ENCODE results near the gene RGP1.

RGP1 gene

GRCh38 chr9:35759795-35760194 lies 10.7 kb downstream of the RGP1 start:
- Histone ChIP-seq H3K9me3 (ENCODE audit: control insufficient read depth, low read length) (no peaks in the 10 kb centered on the region), H3K4me3 (ENCODE audit: low read depth, low read length) (no peak overlapping the region), H3K4me2 (ENCODE audit: low read length) (no peak overlapping the region), H3K27ac (no peak overlapping the region), H3K27me3 (ENCODE audit: control insufficient read depth, insufficient read depth, low read length) (no peaks in the 10 kb centered on the region), H3K9ac (no peak overlapping the region), H3K79me2 (no peaks in the 10 kb centered on the region), H2AFZ (no peak overlapping the region), H3K36me3 (ENCODE audit: control insufficient read depth, insufficient read depth, low read length) (no peaks in the 10 kb centered on the region), H3K4me1 (no peaks in the 10 kb centered on the region)
- no peak for TF ChIP-seq CTCF (IDR thresholded peaks at IDR 0.05)

GRCh38 chr9:35760651-35761050 lies 11.6 kb downstream of the RGP1 start:
- Histone ChIP-seq H3K4me1 (no peaks in the 10 kb centered on the region), H3K9me3 (ENCODE audit: control insufficient read depth, low read length) (no peaks in the 10 kb centered on the region), H3K36me3 (ENCODE audit: control insufficient read depth, insufficient read depth, low read length) (no peaks in the 10 kb centered on the region), H2AFZ (no peak overlapping the region), H3K79me2 (no peaks in the 10 kb centered on the region), H3K9ac (no peak overlapping the region), H3K4me3 (ENCODE audit: low read depth, low read length) (no peak overlapping the region), H3K4me2 (ENCODE audit: low read length) (no peak overlapping the region), H3K27ac (no peak overlapping the region), H3K27me3 (ENCODE audit: control insufficient read depth, insufficient read depth, low read length) (no peaks in the 10 kb centered on the region)
- no peak for TF ChIP-seq CTCF (IDR thresholded peaks at IDR 0.05)

GRCh38 chr9:35763181-35763580 lies 14.1 kb downstream of the RGP1 start:
- H3K27me3 ChIP-seq (ENCODE audit: control insufficient read depth, insufficient read depth, low read length), result no peaks in the 10 kb centered on the region
- no peaks in the 10 kb centered on the region for H3K4me1 ChIP-seq
- H3K4me3 ChIP-seq (ENCODE audit: low read depth, low read length), result no peak overlapping the region
- no peaks in the 10 kb centered on the region for H3K9me3 ChIP-seq (ENCODE audit: control insufficient read depth, low read length)
- H3K9ac ChIP-seq, result no peak overlapping the region
- H3K27ac ChIP-seq, result no peak overlapping the region
- H3K36me3 ChIP-seq (ENCODE audit: control insufficient read depth, insufficient read depth, low read length), result no peaks in the 10 kb centered on the region
- peaks cover 3% of the 10 kb centered on the region for H3K79me2 ChIP-seq
- H3K4me2 ChIP-seq (ENCODE audit: low read length), result no peak overlapping the region
- TF ChIP-seq CTCF (IDR thresholded peaks at IDR 0.05), result no peak
- no peak overlapping the region for H2AFZ ChIP-seq

- no peaks in the 10 kb centered on the region for H3K27me3 ChIP-seq (ENCODE audit: control insufficient read depth, insufficient read depth, low read length)
- no peak overlapping the region for H2AFZ ChIP-seq
- no peak overlapping the region for H3K4me3 ChIP-seq (ENCODE audit: low read depth, low read length)
- H3K4me2 ChIP-seq (ENCODE audit: low read length), result no peak overlapping the region
- H3K79me2 ChIP-seq, result peaks cover 10% of the 10 kb centered on the region
- no peaks in the 10 kb centered on the region for H3K9me3 ChIP-seq (ENCODE audit: control insufficient read depth, low read length)
- no peaks in the 10 kb centered on the region for H3K36me3 ChIP-seq (ENCODE audit: control insufficient read depth, insufficient read depth, low read length)
- H3K9ac ChIP-seq, result no peak overlapping the region
- TF ChIP-seq CTCF (IDR thresholded peaks at IDR 0.05), result no peak
- H3K4me1 ChIP-seq, result no peaks in the 10 kb centered on the region
- no peak overlapping the region for H3K27ac ChIP-seq
These were observed 14.7 kb downstream of the RGP1 start for GRCh38 chr9:35763803-35764202.

- TF ChIP-seq CTCF (IDR thresholded peaks at IDR 0.05), result no peak
- Histone ChIP-seq H3K79me2 (peaks cover 16% of the 10 kb centered on the region), H3K4me2 (ENCODE audit: low read length) (no peak overlapping the region), H3K4me1 (peaks cover 2% of the 10 kb centered on the region), H3K36me3 (ENCODE audit: control insufficient read depth, insufficient read depth, low read length) (no peaks in the 10 kb centered on the region), H3K9ac (no peak overlapping the region), H3K27ac (no peak overlapping the region), H3K27me3 (ENCODE audit: control insufficient read depth, insufficient read depth, low read length) (no peaks in the 10 kb centered on the region), H3K4me3 (ENCODE audit: low read depth, low read length) (no peak overlapping the region), H3K9me3 (ENCODE audit: control insufficient read depth, low read length) (no peaks in the 10 kb centered on the region), H2AFZ (no peak overlapping the region)
These were observed 17.9 kb downstream of the RGP1 start for GRCh38 chr9:35766997-35767396.
